Measurements from ENCODE around the gene CYP2A13.
"Not testable (repeated sequence)": the region's sequence is repeated elsewhere in the genome, so short reads cannot be mapped to it uniquely, and the experiment has no call there.

The CYP2A13 gene

DNA sequence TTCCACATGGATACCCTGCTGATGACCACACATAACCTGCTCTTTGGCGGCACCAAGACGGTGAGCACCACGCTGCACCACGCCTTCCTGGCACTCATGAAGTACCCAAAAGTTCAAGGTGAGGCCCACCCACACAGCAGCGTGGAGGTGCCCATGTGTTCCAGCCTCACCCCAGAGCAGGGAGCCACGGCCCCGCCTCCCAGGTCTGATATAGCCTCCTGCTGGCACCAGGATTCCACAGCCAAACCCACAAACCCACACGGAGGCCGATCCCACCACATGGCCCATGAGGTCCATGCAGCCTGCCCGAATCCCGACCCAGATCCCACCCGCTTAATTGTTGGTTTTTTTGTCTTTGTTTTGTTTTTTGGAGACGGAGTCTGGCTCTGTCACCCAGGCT lies 34.6 kb downstream of the CYP2A13 start:
- not testable (repeated sequence) for DNase-seq

DNA sequence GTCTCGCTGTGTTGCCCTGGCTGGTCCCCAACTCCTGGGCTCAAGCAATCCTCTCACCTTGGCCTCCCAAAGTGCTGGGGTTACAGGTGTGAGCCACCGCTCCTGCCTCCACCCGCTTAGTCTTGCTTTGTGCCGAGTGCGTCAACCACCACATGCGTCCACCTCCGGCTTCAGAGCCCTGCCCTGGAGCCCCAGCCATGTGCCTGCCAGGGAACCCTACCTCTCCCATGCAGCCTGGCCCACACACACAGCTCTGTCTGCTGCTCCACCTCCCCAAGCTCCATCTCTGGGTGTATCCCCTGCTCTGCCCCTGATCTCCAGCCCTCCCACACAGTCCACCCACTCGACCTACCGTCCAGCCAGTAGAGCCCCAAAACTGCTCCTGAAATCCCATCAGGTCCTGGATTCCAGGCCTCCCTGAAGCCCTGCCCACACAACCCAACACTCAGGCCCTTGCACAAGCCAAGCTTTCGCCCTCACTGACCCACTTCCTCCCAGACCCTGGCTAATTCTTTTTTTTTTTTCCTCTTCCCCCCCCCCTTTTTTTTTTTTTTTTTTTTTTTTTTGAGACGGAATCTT lies 35.6 kb downstream of the CYP2A13 start:
- no peak for DNase-seq

DNA sequence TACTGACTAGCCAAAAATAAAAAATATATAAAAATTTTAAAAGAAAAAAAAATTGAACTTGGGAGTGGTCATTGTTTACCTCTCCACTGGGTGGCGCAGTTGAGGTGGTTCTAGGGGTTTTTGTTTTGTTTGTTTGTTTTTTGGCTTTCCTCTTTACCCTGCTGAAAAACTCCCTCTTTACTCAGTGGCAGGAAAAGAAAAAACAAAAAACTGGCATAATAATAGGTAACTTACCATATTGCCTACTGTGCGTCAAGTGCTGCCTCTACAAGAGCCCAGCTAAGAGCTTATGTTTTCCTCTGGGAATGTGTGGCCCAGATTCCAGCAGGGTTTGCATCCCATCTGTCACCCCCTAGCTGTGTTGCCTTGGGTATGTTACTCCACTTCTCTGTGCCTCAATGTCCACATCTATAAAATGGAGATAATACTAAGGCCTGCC lies 38.5 kb downstream of the CYP2A13 start:
- DNase-seq: not testable (repeated sequence)

DNA sequence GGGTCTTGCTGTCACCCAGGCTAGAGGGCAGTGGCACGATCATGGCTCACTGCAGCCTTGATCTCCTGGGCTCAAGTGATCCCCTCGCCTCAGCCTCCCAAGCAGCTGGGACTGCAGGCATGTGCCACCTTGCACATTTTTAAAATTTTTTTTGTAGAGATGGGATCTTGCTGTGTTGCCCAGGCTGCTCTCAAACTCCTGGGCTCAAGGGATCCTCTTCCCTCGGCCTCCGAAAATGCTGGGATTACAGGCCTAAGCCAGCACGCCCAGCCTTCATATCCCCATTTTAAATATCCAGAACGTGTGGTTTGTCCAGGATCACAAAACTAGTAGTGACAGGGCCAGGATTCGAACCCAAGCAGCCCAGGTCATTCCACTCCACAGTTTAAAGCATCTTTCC lies 39.1 kb downstream of the CYP2A13 start:
- not testable (repeated sequence) for DNase-seq

DNA sequence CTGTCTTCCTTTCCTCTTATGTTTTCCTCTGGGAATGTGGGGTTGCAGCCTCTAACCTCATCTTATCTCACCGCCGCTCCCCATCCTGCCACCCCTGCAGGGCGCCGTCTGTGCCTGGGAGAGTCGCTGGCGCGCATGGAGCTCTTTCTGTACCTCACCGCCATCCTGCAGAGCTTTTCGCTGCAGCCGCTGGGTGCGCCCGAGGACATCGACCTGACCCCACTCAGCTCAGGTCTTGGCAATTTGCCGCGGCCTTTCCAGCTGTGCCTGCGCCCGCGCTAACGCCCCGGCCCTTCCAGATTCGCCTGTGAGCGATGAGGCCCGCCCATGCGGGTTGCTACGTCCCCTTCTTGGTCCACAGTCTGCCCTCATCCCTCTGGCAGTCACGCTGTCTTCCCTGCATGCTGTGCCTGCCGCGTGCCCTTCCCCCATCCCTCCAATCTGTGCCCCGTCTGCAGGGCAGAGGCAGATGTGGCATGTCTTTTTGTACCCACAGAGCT lies 39.6 kb downstream of the CYP2A13 start:
- peak; percentile 73 for DNase-seq

DNA sequence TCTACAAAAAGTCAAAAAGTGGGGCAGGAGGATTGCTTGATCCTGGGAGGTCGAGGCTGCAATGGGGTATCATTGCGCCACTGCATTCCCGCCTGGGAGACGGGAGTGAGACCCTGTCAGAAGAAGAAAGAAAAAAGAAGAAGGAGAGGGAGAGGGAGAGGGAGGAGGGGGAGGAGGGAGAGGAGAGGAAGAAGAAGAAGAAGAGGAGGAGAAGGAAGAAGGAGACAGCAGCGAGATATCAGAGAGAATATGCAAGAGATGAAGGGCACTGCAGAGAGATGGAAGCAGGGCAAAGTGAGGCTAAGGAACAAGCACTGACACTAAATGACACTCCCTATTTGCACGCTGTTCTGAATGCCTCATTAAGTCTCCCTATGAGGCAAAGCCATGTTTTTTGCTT lies 40.4 kb downstream of the CYP2A13 start:
- DNase-seq: no peak

DNA sequence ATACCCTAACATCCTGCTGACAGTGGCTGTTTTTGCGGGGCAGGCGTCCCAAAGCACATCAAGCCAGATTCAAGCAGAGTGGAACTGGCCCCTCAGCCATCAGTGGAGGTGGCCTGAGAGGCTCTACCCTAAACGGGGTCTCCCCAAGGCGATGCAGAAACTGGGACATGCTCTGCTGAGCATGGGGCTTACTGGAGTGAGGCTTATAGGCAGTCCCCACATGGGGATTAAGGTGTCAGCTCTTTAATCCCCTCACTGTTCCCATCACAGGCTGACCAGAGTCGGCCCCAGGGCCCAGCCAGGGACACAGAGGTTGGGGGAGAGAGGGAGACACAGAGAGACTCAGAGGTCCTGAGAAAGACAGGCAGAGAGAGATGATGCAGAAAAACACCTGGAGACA lies 42.9 kb downstream of the CYP2A13 start:
- DNase-seq: no peak

DNA sequence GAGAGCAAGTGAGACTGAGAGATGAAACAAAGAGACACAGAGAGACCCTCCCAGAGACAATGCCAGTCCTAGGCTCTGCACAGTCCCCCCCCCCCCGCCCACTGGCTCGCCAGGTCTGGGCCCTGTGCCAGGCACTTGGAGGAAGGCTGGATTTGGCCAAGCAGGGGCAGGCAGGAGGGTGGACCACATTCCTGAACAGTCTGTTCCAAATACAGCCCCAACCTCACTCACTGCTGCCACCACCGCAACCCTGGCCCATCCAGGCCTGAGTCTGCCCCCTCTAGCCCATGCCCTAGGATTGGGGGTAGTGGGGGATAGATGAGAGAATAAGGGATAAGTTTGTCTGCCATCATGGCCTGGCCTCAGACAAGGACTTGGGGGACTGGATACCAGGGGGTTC lies 45.0 kb downstream of the CYP2A13 start:
- no peak for DNase-seq

DNA sequence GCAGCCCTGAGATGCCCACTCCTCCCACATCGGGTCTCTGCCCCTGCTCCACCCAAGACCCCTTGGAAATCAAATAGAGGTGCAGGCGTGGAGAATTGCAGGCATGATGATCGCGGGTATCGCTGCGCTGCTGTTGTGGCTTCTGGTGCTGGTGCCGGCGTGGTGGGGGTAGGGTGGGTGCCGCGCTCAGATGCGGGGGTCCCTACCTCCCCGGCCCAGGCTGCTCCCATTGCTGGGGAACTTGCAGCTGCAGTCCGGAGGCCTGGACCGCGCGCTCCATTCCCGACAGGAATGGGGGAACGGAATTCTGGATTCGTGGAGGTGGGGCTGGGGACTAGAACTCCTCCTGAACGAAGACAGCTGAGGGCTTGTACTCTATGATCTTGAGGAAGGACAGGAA lies 46.4 kb downstream of the CYP2A13 start:
- no peak for DNase-seq

DNA sequence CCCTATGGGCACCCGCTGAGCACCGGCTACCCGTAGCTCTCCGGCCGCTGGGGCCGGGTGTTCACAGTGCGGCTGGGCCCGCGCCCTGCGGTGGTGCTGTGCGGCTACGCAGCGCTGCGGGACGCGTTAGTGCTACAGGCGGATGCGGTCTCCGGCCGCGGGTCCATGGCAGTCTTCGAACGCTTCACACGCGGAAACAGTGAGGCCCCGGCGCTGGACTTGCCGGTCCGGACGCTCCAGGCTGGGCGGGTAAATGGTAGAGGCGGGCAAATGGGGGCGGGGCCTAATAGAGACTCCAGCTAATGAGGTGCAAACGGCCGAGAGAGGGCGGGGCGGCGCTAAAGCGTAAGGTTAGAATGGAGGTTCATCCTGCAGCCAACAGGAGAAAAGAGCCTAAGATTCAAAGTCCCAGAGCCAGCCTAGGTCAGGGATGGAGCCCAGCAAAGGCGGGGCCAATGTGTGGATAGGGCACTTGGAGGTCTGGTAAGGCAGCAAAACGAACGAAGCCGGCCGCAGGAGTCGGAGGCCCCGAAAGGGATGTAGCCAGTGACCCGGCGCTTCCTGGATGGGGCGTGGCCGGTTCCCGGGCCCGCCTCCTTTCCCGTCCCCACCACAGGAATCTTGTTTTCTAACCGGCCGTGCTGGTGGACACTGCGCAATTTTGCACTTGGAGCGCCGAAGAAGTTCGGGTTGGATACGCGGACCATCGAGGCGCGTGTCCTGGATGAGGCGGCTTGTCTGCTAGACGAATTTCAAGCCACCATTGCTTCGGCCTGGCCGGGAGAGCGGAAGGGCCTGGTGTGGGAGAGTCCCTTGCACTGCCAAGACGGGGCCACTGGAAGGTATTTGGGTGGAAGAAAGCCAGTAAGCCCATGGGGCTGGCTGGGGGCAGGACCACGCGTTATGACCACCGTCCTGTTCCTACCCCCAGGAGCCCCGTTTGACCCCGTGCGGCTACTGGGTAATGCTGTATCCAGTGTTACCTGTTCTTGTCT lies 47.4 kb downstream of the CYP2A13 start:
- not testable (repeated sequence) for DNase-seq

DNA sequence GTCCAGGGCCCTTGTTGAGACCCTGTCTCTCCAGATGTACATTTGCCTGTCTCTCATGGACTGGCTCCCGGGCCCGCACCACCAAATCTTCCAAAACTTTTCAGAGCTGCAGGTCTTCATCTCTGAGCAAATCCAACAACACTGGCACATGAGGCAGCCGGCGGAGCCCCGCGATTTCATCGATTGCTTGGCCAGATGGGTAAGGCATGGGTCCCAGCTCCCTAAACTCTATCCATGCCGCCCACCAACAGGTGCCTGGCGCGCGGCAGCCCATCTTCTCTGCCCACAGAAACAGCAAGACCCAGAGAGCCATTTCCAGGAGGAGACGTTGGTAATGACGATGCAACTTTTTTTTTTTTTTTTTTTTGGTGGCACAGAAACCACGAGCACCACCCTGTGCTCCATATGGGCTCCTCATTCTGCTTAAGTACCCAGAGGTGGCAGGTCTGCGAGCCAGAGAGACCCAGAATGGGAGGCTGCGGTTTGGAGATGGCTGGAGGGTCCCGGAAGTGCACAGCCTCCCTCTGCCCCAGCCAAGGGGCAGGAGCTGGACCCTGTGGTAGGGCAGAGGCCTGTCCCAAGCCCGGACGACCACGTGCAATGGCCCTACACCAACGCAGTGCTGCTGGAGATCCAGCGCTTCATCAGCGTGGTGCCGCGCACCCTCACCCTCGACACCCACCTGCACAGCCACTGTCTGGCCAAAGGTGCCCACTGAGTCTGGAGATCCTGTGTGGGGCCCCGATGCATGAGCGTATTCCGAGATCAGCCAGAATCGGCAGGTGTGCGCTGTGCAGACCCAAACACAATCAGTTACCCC lies 48.6 kb downstream of the CYP2A13 start:
- no peak for DNase-seq

DNA sequence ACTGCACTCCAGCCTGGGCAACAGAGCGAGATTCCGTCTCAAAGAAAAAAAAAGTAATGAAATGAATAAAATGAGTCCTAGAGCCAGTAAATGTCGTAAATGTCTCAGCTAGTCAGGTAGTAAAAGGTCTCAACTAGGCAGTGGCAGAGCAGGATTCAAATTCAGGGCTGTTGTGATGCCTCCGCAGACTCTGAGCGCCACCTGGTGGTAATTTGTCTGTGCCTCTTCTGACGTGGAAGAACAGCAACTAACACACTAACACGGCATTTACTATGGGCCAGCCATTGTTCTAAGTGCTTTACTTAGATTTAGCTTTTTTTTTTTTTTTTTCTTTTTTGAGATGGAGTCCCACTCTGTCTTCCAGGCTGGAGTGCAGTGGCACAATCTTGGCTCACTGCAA lies 56.2 kb downstream of the CYP2A13 start:
- peak; percentile 40 for DNase-seq
